ENCODE results near the gene PLAC9.
"Not testable (repeated sequence)": the region's sequence is repeated elsewhere in the genome, so short reads cannot be mapped to it uniquely, and the experiment has no call there.

Gene PLAC9

GRCh38 chr10:80140251-80140650, 7.7 kb downstream of the PLAC9 start:
- DNase-seq: no peak

GRCh38 chr10:80141696-80142460, 9.3 kb downstream of the PLAC9 start:
- no peak for DNase-seq

GRCh38 chr10:80144067-80144695, 11.7 kb downstream of the PLAC9 start:
- DNase-seq: peak; percentile 30

- peak; percentile 9 for DNase-seq
Measured at GRCh38 chr10:80144696-80145131, 12.2 kb downstream of the PLAC9 start.

GRCh38 chr10:80145406-80146308, 13.1 kb downstream of the PLAC9 start:
- not testable (repeated sequence) for DNase-seq

GRCh38 chr10:80146918-80147317, 14.4 kb downstream of the PLAC9 start:
- DNase-seq: no peak

GRCh38 chr10:80148166-80148805, 15.8 kb downstream of the PLAC9 start:
- DNase-seq: no peak

GRCh38 chr10:80149123-80149522, 16.6 kb downstream of the PLAC9 start:
- no peak for DNase-seq

- no peak for DNase-seq
Measured at GRCh38 chr10:80150172-80150571, 17.6 kb downstream of the PLAC9 start.

GRCh38 chr10:80152820-80153219, 20.3 kb downstream of the PLAC9 start:
- DNase-seq: no peak

GRCh38 chr10:80153460-80153859, 20.9 kb downstream of the PLAC9 start:
- no peak for DNase-seq

- no peak for DNase-seq
Measured at GRCh38 chr10:80154626-80154977, 22.1 kb downstream of the PLAC9 start.

- no peak for DNase-seq
Measured at GRCh38 chr10:80154978-80155695, 22.6 kb downstream of the PLAC9 start.

GRCh38 chr10:80155696-80156215, 23.2 kb downstream of the PLAC9 start:
- DNase-seq: no peak

- DNase-seq: no peak
Measured at GRCh38 chr10:80156216-80156615, 23.7 kb downstream of the PLAC9 start.

GRCh38 chr10:80157561-80157960, 25.0 kb downstream of the PLAC9 start:
- no peak for DNase-seq

- no peak for DNase-seq
Measured at GRCh38 chr10:80158126-80158525, 25.6 kb downstream of the PLAC9 start.

- DNase-seq: no peak
Measured at GRCh38 chr10:80158598-80159127, 26.1 kb downstream of the PLAC9 start.

- DNase-seq: no peak
Measured at GRCh38 chr10:80159166-80159873, 26.8 kb downstream of the PLAC9 start.

- no peak for DNase-seq
Measured at GRCh38 chr10:80160361-80161320, 28.1 kb downstream of the PLAC9 start.
